ENCODE measurements around the gene OR2G3. TPM values are rescaled to one million over a fixed set of nuclear protein-coding genes. Genes with fewer than 3 reads are reported as not detected.

The OR2G3 gene
- total and polyA plus RNA-seq, 2 of the 8 experiments (the other 6 are each of a cell fraction or from before 2014, with no cell fraction given), result not detected

GRCh38 chr1:247574664-247575063, 30.7 kb upstream of the OR2G3 start:
- Histone ChIP-seq H3K9me3 (ENCODE audit: insufficient read depth in 2 of 2, low read depth in 1 of 2, low read length in 1 of 2) (peaks cover 22 to 38% of the 10 kb centered on the region in 2 experiments; a peak in 2 of 4 replicates), H2BK15ac (ENCODE audit: low read length) (no peak overlapping the region), H2AFZ (ENCODE audit: low read length) (no peak overlapping the region), H2AK5ac (ENCODE audit: low read depth, low read length) (no peak overlapping the region), H3K9ac (replicated peaks in 1 of 4; ENCODE audit: extremely low read depth in 1 of 4, low read depth in 3 of 4, low read length in 3 of 4) (no peak overlapping the region), H3K4ac (replicated peaks; ENCODE audit: insufficient read length, low read depth, low read length) (no peak overlapping the region), H2BK12ac (ENCODE audit: low read depth, low read length) (no peak overlapping the region), H3K36me3 (ENCODE audit: control insufficient read depth in 2 of 4, insufficient read depth in 4 of 4, low read length in 3 of 4) (no peaks in the 10 kb centered on the region), H2BK5ac (ENCODE audit: low read depth, low read length) (no peak overlapping the region), H3K23ac (ENCODE audit: insufficient read length) (no peak overlapping the region), H4K91ac (replicated peaks; ENCODE audit: insufficient read length, low read length) (no peak overlapping the region), H3K56ac (replicated peaks; ENCODE audit: insufficient read length, low read depth, low read length) (no peak overlapping the region), H2BK20ac (ENCODE audit: low read length) (no peak overlapping the region), H3K14ac (ENCODE audit: insufficient read length) (no peak overlapping the region), H3K4me1 (replicated peaks in 1 of 4; ENCODE audit: control insufficient read depth in 3 of 4, insufficient read depth in 4 of 4, low read length in 3 of 4) (no peaks in the 10 kb centered on the region), H3K27me3 (replicated peaks in 1 of 4; ENCODE audit: control insufficient read depth in 3 of 4, extremely low read depth in 1 of 4, insufficient read depth in 3 of 4, low read length in 3 of 4) (no peaks in the 10 kb centered on the region), H3K27ac (ENCODE audit: low read depth, low read length) (no peak overlapping the region), H3K79me1 (ENCODE audit: low read depth, low read length) (no peaks in the 10 kb centered on the region), H4K5ac (ENCODE audit: insufficient read length, low read depth, low read length) (no peak overlapping the region), H4K20me1 (replicated peaks in 1 of 2; ENCODE audit: control insufficient read depth in 1 of 2, insufficient read depth in 2 of 2, low read length in 2 of 2) (no peaks in the 10 kb centered on the region), H3K4me2 (ENCODE audit: insufficient read depth in 1 of 2, low read depth in 2 of 2, low read length in 2 of 2) (no peak overlapping the region), H3K23me2 (ENCODE audit: low read depth, low read length) (no peaks in the 10 kb centered on the region), H3K18ac (ENCODE audit: extremely low read depth, low read length) (no peak overlapping the region), H4K8ac (ENCODE audit: extremely low read depth, insufficient read depth, low read length) (no peak overlapping the region), H3K4me3 (ENCODE audit: extremely low read depth in 1 of 4, insufficient read depth in 2 of 4, low read depth in 3 of 4, low read length in 4 of 4) (no peak overlapping the region), H3K79me2 (ENCODE audit: control insufficient read depth in 1 of 2, insufficient read depth in 2 of 2, low read length in 2 of 2) (no peaks in the 10 kb centered on the region), H2BK120ac (replicated peaks; ENCODE audit: low read depth, low read length) (no peak overlapping the region)
- TF ChIP-seq SRF (IDR thresholded peaks at IDR 0.05; ENCODE audit: low read depth, low read length), result no peak
- TF ChIP-seq FOSL1 (IDR thresholded peaks at IDR 0.05; ENCODE audit: insufficient read depth, low read depth, low read length), result no peak
- no peak for TF ChIP-seq JUND (IDR thresholded peaks at IDR 0.05; ENCODE audit: low read length)
- no peak for TF ChIP-seq EZH2 (IDR thresholded peaks at IDR 0.05; ENCODE audit: low read depth, low read length, severe bottlenecking)
- TF ChIP-seq CHD2 (IDR thresholded peaks at IDR 0.05; ENCODE audit: low read length), result no peak
- no peak for TF ChIP-seq TAF1 (IDR thresholded peaks at IDR 0.05; ENCODE audit: low read depth, low read length)
- TF ChIP-seq HDAC2 (IDR thresholded peaks at IDR 0.05; ENCODE audit: borderline replicate concordance in 1 of 2, low read depth in 2 of 2, low read length in 2 of 2), result no peak
- TF ChIP-seq CREB1 (IDR thresholded peaks at IDR 0.05), result no peak
- ChIA-PET POLR2A (ENCODE audit: partially characterized antibody) (no interaction called here), CTCF (ENCODE audit: partially characterized antibody) (no interaction called here)
- FAIRE-seq, result no peak
- no peak for DNase-seq (ENCODE audit: low read depth in 1 of 2, low spot score in 2 of 2)

All from H1 (cell line).